Panc1 (cell line): ENCODE results near the gene VWA8.

Source experiments
- SIN3A ChIP-seq: IDR thresholded peaks from 2 replicates; pipeline ENCODE4 v1.6.1; 2012; ENCODE audit warnings: low read depth, mild to moderate bottlenecking, low read length, moderate library complexity, borderline replicate concordance; ENCODE audit not compliant: insufficient read depth
- TCF7L2 ChIP-seq: IDR thresholded peaks from 2 replicates; pipeline ENCODE4 v1.6.1; 2011; ENCODE audit warnings: mild to moderate bottlenecking, low read depth, low read length, inconsistent platforms
- TF ChIP-seq, protein P1 (sequence below): fragments of 450-650 bp; IDR thresholded peaks from 2 replicates; pipeline ENCODE4 v1.5.1; 2017; ENCODE audit warnings: mild to moderate bottlenecking

- TF ChIP-seq, protein P1, sequence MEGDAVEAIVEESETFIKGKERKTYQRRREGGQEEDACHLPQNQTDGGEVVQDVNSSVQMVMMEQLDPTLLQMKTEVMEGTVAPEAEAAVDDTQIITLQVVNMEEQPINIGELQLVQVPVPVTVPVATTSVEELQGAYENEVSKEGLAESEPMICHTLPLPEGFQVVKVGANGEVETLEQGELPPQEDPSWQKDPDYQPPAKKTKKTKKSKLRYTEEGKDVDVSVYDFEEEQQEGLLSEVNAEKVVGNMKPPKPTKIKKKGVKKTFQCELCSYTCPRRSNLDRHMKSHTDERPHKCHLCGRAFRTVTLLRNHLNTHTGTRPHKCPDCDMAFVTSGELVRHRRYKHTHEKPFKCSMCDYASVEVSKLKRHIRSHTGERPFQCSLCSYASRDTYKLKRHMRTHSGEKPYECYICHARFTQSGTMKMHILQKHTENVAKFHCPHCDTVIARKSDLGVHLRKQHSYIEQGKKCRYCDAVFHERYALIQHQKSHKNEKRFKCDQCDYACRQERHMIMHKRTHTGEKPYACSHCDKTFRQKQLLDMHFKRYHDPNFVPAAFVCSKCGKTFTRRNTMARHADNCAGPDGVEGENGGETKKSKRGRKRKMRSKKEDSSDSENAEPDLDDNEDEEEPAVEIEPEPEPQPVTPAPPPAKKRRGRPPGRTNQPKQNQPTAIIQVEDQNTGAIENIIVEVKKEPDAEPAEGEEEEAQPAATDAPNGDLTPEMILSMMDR, result no peak
- no peak for TF ChIP-seq SIN3A
- TF ChIP-seq TCF7L2, result no peak
Observed at GRCh38 chr13:41639237-41639904, 321.5 kb downstream of the VWA8 start.
